GM20000 (cell line): ENCODE results near the gene BEST4.
A peak's percentile ranks its signal among the peaks of the same experiment; 100 is the strongest.

Experiments used
- DNase-seq: peaks from one replicate; pipeline ENCODE4 v3.0.0; 2012; ENCODE audit warnings: low spot score
- CTCF ChIP-seq: IDR thresholded peaks from 2 replicates; pipeline ENCODE4 v1.5.1; 2012; ENCODE audit warnings: mild to moderate bottlenecking, control low read depth; ENCODE audit errors: extremely low read depth, missing control alignments

The BEST4 gene

GRCh38 chr1:44784094-44785028 lies 3.6 kb downstream of the BEST4 start:
- TF ChIP-seq CTCF = no peak
- peak; percentile 68 for DNase-seq

DNA sequence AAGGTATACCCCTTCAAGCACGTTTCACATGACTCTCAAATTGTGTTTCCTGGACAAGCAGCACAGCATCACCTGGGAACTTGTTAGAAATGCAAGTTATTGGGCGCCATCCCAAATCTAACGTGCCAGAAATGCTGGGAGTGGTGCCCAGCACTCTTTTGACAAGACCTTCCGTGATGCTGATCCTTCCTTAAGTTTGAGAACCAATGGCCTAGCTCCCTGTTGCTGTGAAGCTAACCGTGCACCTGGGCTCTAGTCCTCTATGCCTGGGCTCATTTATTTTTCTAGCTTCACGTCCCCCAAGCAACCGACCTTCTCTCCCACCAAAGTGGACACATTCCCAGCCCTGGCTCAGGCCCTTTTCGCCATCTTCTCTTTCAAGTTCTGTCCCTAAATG lies 4.3 kb downstream of the BEST4 start:
- no peak for DNase-seq
- TF ChIP-seq CTCF = no peak

DNA sequence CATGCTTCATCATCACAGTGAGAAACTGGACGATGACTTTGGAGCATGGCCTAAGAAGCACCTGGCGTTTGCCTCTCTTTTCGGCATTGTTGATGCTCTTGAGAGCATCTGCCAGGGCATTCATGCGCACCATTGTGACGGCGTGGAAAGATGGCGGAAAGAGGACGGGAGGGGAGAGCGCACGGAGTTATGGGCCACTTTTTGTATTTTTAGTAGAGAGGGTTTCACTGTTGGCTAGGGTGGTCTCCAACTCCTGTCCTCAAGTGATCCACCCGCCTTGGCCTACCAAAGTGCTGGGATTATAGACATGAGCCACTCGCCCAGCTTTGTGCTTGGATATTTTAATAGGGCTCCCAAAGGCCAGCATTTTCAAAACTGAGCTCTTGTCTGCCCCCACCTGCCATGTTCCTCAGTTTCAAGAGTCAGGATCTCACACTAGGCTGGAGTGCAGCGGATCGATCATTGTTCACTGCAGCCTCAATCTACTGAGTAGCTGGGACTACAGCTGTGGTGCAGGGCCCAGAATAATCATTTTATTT lies 7.3 kb downstream of the BEST4 start:
- no peak for DNase-seq

DNA sequence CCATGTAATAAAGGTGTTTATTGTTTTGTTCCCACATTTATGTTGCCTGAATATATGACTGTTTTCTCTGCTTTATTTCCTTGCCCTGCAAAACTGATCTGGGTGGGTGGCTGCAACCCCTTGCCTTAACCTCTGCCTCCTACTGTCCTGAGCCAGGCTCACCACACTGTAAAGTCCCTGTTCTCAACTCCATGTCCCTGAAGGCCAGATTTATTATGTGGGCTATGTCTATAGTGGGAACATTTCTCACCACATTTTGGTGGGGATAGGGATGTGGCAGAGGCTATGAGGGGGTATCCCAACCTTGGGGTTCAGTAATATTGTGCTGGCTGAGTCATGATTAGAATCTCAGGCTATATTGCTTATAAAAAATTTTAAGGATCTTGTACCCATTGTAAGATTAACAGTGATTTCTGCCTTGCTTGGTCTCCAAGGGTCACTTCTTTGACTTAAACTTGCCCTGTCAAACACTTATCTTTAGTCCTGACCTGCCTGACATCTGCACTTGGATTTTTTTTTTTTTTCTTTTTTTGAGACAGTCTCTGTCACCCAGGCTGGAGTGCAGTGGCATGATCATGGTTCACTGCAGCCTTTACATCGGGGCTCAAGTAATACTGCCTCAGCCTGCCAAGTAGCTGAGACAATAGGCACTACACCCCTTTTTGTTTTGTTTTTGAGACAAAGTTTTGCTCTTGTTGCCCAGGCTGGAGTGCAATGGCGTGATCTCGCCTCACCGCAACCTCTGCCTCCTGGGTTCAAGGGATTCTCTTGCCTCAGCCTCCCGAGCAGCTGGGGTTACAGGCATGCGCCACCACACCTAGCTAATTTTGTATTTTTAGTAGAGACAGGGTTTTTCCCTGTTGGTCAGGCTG lies 9.0 kb downstream of the BEST4 start:
- TF ChIP-seq CTCF = no peak
- DNase-seq = no peak

More for the DNA sequence above, 7.3 kb downstream of the BEST4 start:
- TF ChIP-seq CTCF = no peak

DNA sequence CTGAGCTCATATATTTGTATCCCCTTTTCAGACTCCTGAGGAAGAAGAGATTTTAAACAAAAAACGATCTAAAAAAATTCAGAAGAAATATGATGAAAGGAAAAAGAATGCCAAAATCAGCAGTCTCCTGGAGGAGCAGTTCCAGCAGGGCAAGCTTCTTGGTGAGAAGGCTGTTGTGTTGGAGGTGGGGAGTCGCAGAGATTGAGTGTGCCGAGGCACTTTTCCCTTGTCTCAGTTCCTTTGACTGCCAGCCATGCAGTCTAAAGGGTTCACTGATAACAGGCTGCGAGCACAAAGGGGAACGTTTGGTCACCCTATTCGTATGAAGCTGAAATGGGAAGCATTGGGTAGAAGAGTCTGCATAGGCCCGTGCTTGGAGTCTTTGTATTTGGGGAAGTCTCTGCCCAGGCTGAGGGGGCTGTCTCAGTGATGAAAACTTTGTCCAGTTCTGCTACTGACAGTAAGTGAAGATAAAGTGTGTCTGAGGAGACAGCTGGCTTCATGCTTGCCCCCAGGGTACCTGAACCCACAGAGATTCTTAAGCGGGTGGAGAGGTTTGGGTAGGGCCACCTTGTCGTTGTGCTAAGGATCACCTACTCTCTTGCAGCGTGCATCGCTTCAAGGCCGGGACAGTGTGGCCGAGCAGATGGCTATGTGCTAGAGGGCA lies 9.9 kb downstream of the BEST4 start:
- TF ChIP-seq CTCF = no peak
- DNase-seq = no peak

DNA sequence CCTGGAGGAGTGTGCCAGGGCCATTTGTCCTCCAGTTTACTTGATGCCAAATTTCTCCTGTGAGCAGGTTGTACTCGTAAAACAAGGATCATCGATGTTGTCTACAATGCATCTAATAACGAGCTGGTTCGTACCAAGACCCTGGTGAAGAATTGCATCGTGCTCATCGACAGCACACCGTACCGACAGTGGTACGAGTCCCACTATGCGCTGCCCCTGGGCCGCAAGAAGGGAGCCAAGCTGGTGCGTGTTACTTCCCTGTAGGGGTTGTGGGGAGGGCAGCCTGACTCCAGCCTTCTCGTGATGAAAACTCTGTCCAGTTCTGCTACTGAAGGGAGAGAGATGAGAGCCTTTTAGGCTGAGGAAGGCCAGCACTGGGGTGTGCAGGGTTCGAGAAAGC lies 10.4 kb downstream of the BEST4 start:
- TF ChIP-seq CTCF = no peak
- DNase-seq = no peak

DNA sequence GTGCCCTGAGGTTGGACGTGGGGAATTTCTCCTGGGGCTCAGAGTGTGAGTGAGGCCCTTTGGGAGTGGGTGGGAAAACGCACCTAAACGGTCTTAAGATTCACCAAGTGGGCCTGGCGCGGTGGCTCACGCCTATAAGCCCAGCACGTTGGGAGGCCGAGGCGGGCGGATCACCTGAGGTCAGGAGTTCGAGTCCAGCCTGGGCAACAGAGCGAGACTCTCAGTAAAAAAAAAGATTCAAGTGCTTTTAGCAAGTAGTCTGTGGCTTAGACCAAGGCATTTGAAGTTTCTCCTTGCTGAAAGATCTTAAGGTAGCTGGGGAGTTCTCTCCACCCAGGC lies 11.3 kb downstream of the BEST4 start:
- TF ChIP-seq CTCF = no peak
- DNase-seq = no peak
